Fibroblast of lung (primary cell): ENCODE results near the gene DCK.

Experiments used
- CTCF ChIP-seq, 2 donors: IDR thresholded peaks in 1 of 2; conservative IDR thresholded peaks in 1 of 2; 1 replicate in 1 of 2; 2 replicates in 1 of 2; pipeline ENCODE4 v1.5.1; 2011 to 2012; ENCODE audit warnings: low read length in 2 of 2, control low read depth in 1 of 2, inconsistent platforms in 1 of 2, low read depth in 1 of 2, mild to moderate bottlenecking in 1 of 2
- EZH2 ChIP-seq: IDR thresholded peaks from 2 replicates; pipeline ENCODE4 v1.5.1; 2012; ENCODE audit warnings: low read length, control low read depth, mild to moderate bottlenecking; ENCODE audit errors: missing control alignments

DNA sequence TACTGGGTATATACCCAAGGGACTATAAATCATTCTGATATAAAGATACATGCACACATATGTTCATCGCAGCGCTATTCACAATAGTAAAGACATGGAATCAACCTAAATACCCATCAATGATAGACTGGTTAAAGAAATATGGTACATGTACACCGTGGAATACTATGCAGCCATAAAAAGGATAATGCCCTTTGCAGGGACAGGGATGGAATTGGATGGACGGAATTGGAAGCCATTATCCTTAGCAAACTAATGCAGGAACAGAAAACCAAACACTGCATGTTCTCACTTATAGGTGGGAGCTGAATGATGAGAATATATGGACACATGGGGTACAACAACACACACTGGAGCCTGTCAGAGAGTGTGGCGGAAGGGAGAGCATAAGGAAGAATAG, 55.9 kb downstream of the DCK start:
- no peak for TF ChIP-seq CTCF (conservative IDR thresholded peaks at IDR 0.05 in 1 of 2, IDR thresholded peaks at IDR 0.05 in 1 of 2; ENCODE audit: low read depth in 1 of 2, low read length in 2 of 2)
- no peak for TF ChIP-seq EZH2
